Activated T-cell treated with anti-CD3 and anti-CD28 coated beads for 4 hours (primary cell): Measurements from ENCODE around the gene NLRP13.

Experiments
- DNase-seq: peaks from one replicate; pipeline ENCODE4 v3.0.0-alpha.2; 2020

NLRP13 gene

DNA sequence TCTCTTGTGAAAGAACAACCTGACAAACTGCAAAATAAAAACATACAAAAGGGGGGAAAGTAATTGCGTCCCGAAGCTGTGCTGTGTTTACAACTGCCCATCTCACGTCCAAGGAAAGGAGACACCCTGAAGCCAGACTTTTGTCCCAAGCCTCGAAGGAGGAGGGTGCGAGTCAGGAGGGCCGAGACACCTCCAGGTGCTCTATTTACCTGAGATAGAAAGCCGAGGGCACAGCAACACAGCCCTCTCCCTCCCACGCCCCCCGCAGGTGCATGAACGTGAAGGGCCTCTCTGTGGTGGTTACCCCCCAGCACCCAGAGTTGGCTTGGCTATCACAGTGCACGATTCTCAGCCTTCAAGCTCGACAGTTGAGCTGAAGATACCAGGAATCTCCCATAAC, 33.2 kb downstream of the NLRP13 start:
- no peak for DNase-seq

DNA sequence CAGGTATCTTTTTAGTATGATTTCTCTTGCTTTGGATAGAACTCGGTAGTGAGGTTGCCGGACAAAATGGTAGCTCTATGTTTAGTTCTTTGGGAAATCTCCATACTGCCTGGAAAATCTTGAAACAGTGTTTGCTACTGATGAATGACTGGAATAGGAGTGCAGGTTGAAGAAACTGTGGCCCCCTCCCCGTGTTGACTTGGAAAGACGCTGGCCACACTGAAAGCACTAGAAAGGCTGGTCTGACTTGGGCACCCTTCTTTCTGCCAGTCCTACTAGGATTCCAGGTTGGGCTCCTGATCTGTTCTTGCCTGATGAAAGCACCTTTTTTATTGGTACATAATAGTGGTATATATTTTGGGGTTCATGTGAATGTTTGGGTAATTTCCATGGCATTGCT, 49.5 kb downstream of the NLRP13 start:
- DNase-seq = no peak

GRCh38 chr19:55877211-55877610, 54.9 kb downstream of the NLRP13 start:
- DNase-seq = no peak

DNA sequence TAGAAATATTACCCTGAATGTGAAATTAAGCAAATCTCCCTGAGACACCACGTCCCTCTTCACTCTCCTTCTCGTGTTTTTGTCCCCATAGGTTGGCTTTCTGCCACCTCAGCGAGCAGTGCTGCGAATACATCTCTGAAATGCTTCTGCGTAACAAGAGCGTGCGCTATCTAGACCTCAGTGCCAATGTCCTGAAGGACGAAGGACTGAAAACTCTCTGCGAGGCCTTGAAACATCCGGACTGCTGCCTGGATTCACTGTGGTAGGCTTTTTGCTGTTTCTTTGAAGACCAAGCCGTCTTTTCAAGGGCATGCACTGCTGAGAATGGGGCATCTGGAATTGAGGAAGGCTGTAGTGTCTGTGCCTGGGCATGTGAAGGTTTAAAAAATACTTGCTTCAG, 61.4 kb downstream of the NLRP13 start:
- no peak for DNase-seq

GRCh38 chr19:55867101-55867500, 65.0 kb downstream of the NLRP13 start:
- no peak for DNase-seq

GRCh38 chr19:55866521-55866920, 65.6 kb downstream of the NLRP13 start:
- no peak for DNase-seq

- no peak for DNase-seq
Observed at GRCh38 chr19:55858969-55859368, 73.2 kb downstream of the NLRP13 start.

DNA sequence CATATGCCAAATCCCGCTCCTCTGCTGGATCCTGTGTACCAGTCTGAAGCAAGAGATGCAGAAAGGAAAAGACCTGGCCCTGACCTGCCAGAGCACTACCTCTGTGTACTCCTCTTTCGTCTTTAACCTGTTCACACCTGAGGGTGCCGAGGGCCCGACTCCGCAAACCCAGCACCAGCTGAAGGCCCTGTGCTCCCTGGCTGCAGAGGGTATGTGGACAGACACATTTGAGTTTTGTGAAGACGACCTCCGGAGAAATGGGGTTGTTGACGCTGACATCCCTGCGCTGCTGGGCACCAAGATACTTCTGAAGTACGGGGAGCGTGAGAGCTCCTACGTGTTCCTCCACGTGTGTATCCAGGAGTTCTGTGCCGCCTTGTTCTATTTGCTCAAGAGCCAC, 73.7 kb downstream of the NLRP13 start:
- no peak for DNase-seq

DNA sequence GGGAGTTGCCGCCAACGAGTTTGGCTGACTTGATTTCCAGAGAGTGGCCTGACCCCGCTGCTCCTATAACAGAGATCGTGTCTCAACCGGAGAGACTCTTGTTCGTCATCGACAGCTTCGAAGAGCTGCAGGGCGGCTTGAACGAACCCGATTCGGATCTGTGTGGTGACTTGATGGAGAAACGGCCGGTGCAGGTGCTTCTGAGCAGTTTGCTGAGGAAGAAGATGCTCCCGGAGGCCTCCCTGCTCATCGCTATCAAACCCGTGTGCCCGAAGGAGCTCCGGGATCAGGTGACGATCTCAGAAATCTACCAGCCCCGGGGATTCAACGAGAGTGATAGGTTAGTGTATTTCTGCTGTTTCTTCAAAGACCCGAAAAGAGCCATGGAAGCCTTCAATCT, 74.2 kb downstream of the NLRP13 start:
- DNase-seq = no peak

- DNase-seq = no peak
Observed at GRCh38 chr19:55857149-55857548, 75.0 kb downstream of the NLRP13 start.

- DNase-seq = no peak
Observed at GRCh38 chr19:55855160-55855559, 77.0 kb downstream of the NLRP13 start.
